ENCODE data around the gene TACC3.
A peak's percentile ranks its signal among the peaks of the same experiment; 100 is the strongest.

The TACC3 gene

GRCh38 chr4:1683261-1683735 is 38.0 kb upstream of the TACC3 start:
- Histone ChIP-seq H3K4me2 (ENCODE audit: low read length, poor library complexity, severe bottlenecking) (peak overlapping the region; percentile 99), H2BK12ac (ENCODE audit: low read length in 2 of 2) (no peak overlapping the region), H3K9ac (ENCODE audit: low read length) (peak overlapping the region; percentile 89), H2BK15ac (ENCODE audit: low read depth, poor library complexity, severe bottlenecking) (no peak overlapping the region), H3K27me3 (ENCODE audit: control insufficient read depth in 1 of 2, insufficient read depth in 1 of 2, low read length in 2 of 2) (no peaks in the 10 kb centered on the region), H4K91ac (ENCODE audit: low read length) (no peak overlapping the region), H3K4me1 (ENCODE audit: control insufficient read depth, insufficient read depth, low read depth, low read length) (peaks cover 27% of the 10 kb centered on the region), H3K23ac (ENCODE audit: low read length in 2 of 2) (peak overlapping the region in 1 of 2 experiments; percentile 7), H2AK5ac (ENCODE audit: low read length, severe bottlenecking) (no peak overlapping the region), H3K18ac (ENCODE audit: low read depth in 1 of 2, low read length in 2 of 2) (peak overlapping the region; percentile 79 to 87), H3K4ac (ENCODE audit: low read depth in 1 of 2, low read length in 2 of 2) (peak overlapping the region in 1 of 2 experiments; percentile 11), H3K14ac (ENCODE audit: low read length in 2 of 2) (no peak overlapping the region), H3K4me3 (ENCODE audit: insufficient read depth in 1 of 2, low read depth in 1 of 2, low read length in 2 of 2) (peak overlapping the region; percentile 72 to 73), H2BK120ac (ENCODE audit: low read depth, low read length) (no peak overlapping the region), H4K8ac (ENCODE audit: low read length) (no peak overlapping the region), H3K27ac (ENCODE audit: low read length, poor library complexity, severe bottlenecking) (peak overlapping the region; percentile 82), H3K79me1 (replicated peaks; ENCODE audit: low read length, poor library complexity, severe bottlenecking) (peaks cover 3% of the 10 kb centered on the region), H2BK5ac (ENCODE audit: low read depth, low read length, poor library complexity, severe bottlenecking) (no peak overlapping the region), H3K9me3 (ENCODE audit: control insufficient read depth, low read length) (no peaks in the 10 kb centered on the region), H3K36me3 (ENCODE audit: control insufficient read depth in 1 of 2, insufficient read depth in 2 of 2, low read depth in 1 of 2, low read length in 2 of 2) (no peaks in the 10 kb centered on the region), H2AFZ (ENCODE audit: low read depth, low read length) (peak overlapping the region; percentile 98)
- peak; percentile 84 for DNase-seq
- 26% methylated on average over 11 of the region's 13 CpGs for WGBS

GRCh38 chr4:1683736-1684505 is 37.4 kb upstream of the TACC3 start, which contains the start of gene FAM53A:
Gene FAM53A, minus strand, starts transcription at chr4:1684313. Its CDS starts 15,572 bp downstream, at chr4:1668741.
- H2AK5ac ChIP-seq (ENCODE audit: low read length, severe bottlenecking) = peak within 1 kb of the TSS; percentile 49
- DNase-seq = peak; percentile 76
- WGBS = 3% methylated on average over 54 of the region's 118 CpGs

GRCh38 chr4:1684506-1685234 is 36.7 kb upstream of the TACC3 start:
- H2BK15ac ChIP-seq (ENCODE audit: low read depth, poor library complexity, severe bottlenecking) = peak overlapping the region; percentile 44
- 43% methylated on average over 62 of the region's 66 CpGs for WGBS

More at GRCh38 chr4:1683736-1684505, 37.4 kb upstream of the TACC3 start, which contains the start of gene FAM53A:
- H4K91ac ChIP-seq (ENCODE audit: low read length) = peak within 1 kb of the TSS; percentile 97
- H3K18ac ChIP-seq (ENCODE audit: low read depth in 1 of 2, low read length in 2 of 2) = peak within 1 kb of the TSS; percentile 85 to 96
- peak within 1 kb of the TSS; percentile 73 to 79 for H3K4me3 ChIP-seq (ENCODE audit: insufficient read depth in 1 of 2, low read depth in 1 of 2, low read length in 2 of 2)
- H3K23ac ChIP-seq (ENCODE audit: low read length in 2 of 2) = peak within 1 kb of the TSS; percentile 7 to 46
- H4K8ac ChIP-seq (ENCODE audit: low read length) = peak within 1 kb of the TSS; percentile 100
- peak within 1 kb of the TSS; percentile 11 to 79 for H2BK12ac ChIP-seq (ENCODE audit: low read length in 2 of 2)
- no peaks in the 10 kb centered on the region for H3K27me3 ChIP-seq (ENCODE audit: control insufficient read depth in 1 of 2, insufficient read depth in 1 of 2, low read length in 2 of 2)
- H3K36me3 ChIP-seq (ENCODE audit: control insufficient read depth in 1 of 2, insufficient read depth in 2 of 2, low read depth in 1 of 2, low read length in 2 of 2) = no peaks in the 10 kb centered on the region
- peak within 1 kb of the TSS; percentile 82 for H3K27ac ChIP-seq (ENCODE audit: low read length, poor library complexity, severe bottlenecking)
- H3K79me1 ChIP-seq (replicated peaks; ENCODE audit: low read length, poor library complexity, severe bottlenecking) = peaks cover 3% of the 10 kb centered on the region
- peak within 1 kb of the TSS; percentile 89 for H3K9ac ChIP-seq (ENCODE audit: low read length)
- peak within 1 kb of the TSS; percentile 63 for H2BK15ac ChIP-seq (ENCODE audit: low read depth, poor library complexity, severe bottlenecking)
- H2AFZ ChIP-seq (ENCODE audit: low read depth, low read length) = peak within 1 kb of the TSS; percentile 98
- H2BK120ac ChIP-seq (ENCODE audit: low read depth, low read length) = no peak within 1 kb of the TSS
- H3K4me1 ChIP-seq (ENCODE audit: control insufficient read depth, insufficient read depth, low read depth, low read length) = peaks cover 27% of the 10 kb centered on the region
- no peak within 1 kb of the TSS for H2BK5ac ChIP-seq (ENCODE audit: low read depth, low read length, poor library complexity, severe bottlenecking)
- H3K4ac ChIP-seq (ENCODE audit: low read depth in 1 of 2, low read length in 2 of 2) = peak within 1 kb of the TSS; percentile 60 to 99
- H3K9me3 ChIP-seq (ENCODE audit: control insufficient read depth, low read length) = no peaks in the 10 kb centered on the region
- H3K14ac ChIP-seq (ENCODE audit: low read length in 2 of 2) = peak within 1 kb of the TSS; percentile 13 to 38
- H3K4me2 ChIP-seq (ENCODE audit: low read length, poor library complexity, severe bottlenecking) = peak within 1 kb of the TSS; percentile 99

More at GRCh38 chr4:1684506-1685234, 36.7 kb upstream of the TACC3 start:
- Histone ChIP-seq H3K27ac (ENCODE audit: low read length, poor library complexity, severe bottlenecking) (no peak overlapping the region), H3K4me2 (ENCODE audit: low read length, poor library complexity, severe bottlenecking) (peak overlapping the region; percentile 53), H3K23ac (ENCODE audit: low read length in 2 of 2) (no peak overlapping the region), H3K4me1 (ENCODE audit: control insufficient read depth, insufficient read depth, low read depth, low read length) (peaks cover 27% of the 10 kb centered on the region), H4K91ac (ENCODE audit: low read length) (peak overlapping the region; percentile 97), H2AK5ac (ENCODE audit: low read length, severe bottlenecking) (peak overlapping the region; percentile 49), H3K18ac (ENCODE audit: low read depth in 1 of 2, low read length in 2 of 2) (peak overlapping the region; percentile 85 to 96), H2AFZ (ENCODE audit: low read depth, low read length) (peak overlapping the region; percentile 43), H3K79me1 (replicated peaks; ENCODE audit: low read length, poor library complexity, severe bottlenecking) (peaks cover 3% of the 10 kb centered on the region), H4K8ac (ENCODE audit: low read length) (peak overlapping the region; percentile 100), H3K27me3 (ENCODE audit: control insufficient read depth in 1 of 2, insufficient read depth in 1 of 2, low read length in 2 of 2) (no peaks in the 10 kb centered on the region), H3K36me3 (ENCODE audit: control insufficient read depth in 1 of 2, insufficient read depth in 2 of 2, low read depth in 1 of 2, low read length in 2 of 2) (peaks cover 0 to 3% of the 10 kb centered on the region in 2 experiments), H3K9me3 (ENCODE audit: control insufficient read depth, low read length) (no peaks in the 10 kb centered on the region), H2BK120ac (ENCODE audit: low read depth, low read length) (no peak overlapping the region), H2BK12ac (ENCODE audit: low read length in 2 of 2) (peak overlapping the region in 1 of 2 experiments; percentile 79), H3K14ac (ENCODE audit: low read length in 2 of 2) (peak overlapping the region in 1 of 2 experiments; percentile 13), H3K9ac (ENCODE audit: low read length) (peak overlapping the region; percentile 77), H3K4me3 (ENCODE audit: insufficient read depth in 1 of 2, low read depth in 1 of 2, low read length in 2 of 2) (peak overlapping the region; percentile 73 to 79), H2BK5ac (ENCODE audit: low read depth, low read length, poor library complexity, severe bottlenecking) (no peak overlapping the region), H3K4ac (ENCODE audit: low read depth in 1 of 2, low read length in 2 of 2) (peak overlapping the region; percentile 14 to 99)
- no peak for DNase-seq

Data from mesenchymal stem cell (in vitro differentiated cells and primary cell).